ENCODE measurements around the gene HPCAL1.

DNA sequence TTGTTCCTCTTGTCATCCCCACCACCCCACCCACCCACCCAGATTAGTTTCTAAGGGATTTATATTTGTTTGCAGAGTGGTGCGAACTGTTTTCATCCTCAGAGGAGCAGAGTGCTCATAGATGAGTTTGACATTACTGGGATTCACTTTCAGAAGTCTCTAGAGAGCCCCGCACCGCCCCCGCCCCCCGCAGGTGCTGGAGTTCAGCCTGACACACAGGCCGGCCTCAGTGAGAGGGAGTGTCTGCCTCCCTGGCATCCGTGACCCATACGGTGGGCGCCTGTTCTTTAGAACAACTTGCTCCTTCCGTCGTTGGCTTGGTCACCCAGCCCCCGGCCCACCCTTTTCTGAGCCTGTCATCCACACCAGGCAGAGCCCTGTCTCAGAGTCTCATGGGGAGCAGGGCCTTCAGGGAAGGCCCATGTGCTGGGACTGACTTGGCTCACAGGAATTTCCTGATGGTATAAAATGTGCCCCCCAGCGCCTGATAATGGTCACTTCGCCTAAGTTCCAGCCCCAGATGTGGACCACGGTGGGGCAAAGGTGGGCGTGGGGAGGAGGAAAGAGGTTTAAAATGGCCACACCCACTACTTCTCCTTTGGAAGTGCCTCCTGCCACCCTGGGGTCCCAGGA lies 44.3 kb downstream of the HPCAL1 start:
- TF ChIP-seq EZH2 (IDR thresholded peaks at IDR 0.05; ENCODE audit: borderline replicate concordance, insufficient read depth, low read length, poor library complexity, severe bottlenecking) (no peak), TAF1 (IDR thresholded peaks at IDR 0.05; ENCODE audit: low read depth) (no peak), POLR2AphosphoS5 (IDR thresholded peaks at IDR 0.05) (no peak)
- TF ChIP-seq, protein P1, sequence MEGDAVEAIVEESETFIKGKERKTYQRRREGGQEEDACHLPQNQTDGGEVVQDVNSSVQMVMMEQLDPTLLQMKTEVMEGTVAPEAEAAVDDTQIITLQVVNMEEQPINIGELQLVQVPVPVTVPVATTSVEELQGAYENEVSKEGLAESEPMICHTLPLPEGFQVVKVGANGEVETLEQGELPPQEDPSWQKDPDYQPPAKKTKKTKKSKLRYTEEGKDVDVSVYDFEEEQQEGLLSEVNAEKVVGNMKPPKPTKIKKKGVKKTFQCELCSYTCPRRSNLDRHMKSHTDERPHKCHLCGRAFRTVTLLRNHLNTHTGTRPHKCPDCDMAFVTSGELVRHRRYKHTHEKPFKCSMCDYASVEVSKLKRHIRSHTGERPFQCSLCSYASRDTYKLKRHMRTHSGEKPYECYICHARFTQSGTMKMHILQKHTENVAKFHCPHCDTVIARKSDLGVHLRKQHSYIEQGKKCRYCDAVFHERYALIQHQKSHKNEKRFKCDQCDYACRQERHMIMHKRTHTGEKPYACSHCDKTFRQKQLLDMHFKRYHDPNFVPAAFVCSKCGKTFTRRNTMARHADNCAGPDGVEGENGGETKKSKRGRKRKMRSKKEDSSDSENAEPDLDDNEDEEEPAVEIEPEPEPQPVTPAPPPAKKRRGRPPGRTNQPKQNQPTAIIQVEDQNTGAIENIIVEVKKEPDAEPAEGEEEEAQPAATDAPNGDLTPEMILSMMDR (IDR thresholded peaks at IDR 0.05; ENCODE audit: poor library complexity, severe bottlenecking): no peak
- TF ChIP-seq, protein P2, sequence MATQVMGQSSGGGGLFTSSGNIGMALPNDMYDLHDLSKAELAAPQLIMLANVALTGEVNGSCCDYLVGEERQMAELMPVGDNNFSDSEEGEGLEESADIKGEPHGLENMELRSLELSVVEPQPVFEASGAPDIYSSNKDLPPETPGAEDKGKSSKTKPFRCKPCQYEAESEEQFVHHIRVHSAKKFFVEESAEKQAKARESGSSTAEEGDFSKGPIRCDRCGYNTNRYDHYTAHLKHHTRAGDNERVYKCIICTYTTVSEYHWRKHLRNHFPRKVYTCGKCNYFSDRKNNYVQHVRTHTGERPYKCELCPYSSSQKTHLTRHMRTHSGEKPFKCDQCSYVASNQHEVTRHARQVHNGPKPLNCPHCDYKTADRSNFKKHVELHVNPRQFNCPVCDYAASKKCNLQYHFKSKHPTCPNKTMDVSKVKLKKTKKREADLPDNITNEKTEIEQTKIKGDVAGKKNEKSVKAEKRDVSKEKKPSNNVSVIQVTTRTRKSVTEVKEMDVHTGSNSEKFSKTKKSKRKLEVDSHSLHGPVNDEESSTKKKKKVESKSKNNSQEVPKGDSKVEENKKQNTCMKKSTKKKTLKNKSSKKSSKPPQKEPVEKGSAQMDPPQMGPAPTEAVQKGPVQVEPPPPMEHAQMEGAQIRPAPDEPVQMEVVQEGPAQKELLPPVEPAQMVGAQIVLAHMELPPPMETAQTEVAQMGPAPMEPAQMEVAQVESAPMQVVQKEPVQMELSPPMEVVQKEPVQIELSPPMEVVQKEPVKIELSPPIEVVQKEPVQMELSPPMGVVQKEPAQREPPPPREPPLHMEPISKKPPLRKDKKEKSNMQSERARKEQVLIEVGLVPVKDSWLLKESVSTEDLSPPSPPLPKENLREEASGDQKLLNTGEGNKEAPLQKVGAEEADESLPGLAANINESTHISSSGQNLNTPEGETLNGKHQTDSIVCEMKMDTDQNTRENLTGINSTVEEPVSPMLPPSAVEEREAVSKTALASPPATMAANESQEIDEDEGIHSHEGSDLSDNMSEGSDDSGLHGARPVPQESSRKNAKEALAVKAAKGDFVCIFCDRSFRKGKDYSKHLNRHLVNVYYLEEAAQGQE (IDR thresholded peaks at IDR 0.05; ENCODE audit: borderline replicate concordance): no peak
